ENCODE measurements around the gene VAV3. TPM values are rescaled to one million over a fixed set of nuclear protein-coding genes. Genes with fewer than 3 reads are reported as not detected.

VAV3 gene
- total RNA-seq, 1 experiment from 2014 or later: 5.3 TPM

- Histone ChIP-seq H3K27me3 (ENCODE audit: control insufficient read depth, insufficient read depth, low read length) (no peaks in the 10 kb centered on the region), H3K36me3 (replicated peaks; ENCODE audit: control insufficient read depth, insufficient read depth, low read length) (no peaks in the 10 kb centered on the region), H3K4me3 (ENCODE audit: insufficient read depth, low read depth, low read length) (no peak overlapping the region)
- DNase-seq: no peak
Observed at GRCh38 chr1:107552781-107553180, 412.2 kb downstream of the VAV3 start.

GRCh38 chr1:107551456-107551855 lies 413.5 kb downstream of the VAV3 start:
- no peak for DNase-seq
- Histone ChIP-seq H3K27me3 (ENCODE audit: control insufficient read depth, insufficient read depth, low read length) (no peaks in the 10 kb centered on the region), H3K36me3 (replicated peaks; ENCODE audit: control insufficient read depth, insufficient read depth, low read length) (no peaks in the 10 kb centered on the region), H3K4me3 (ENCODE audit: insufficient read depth, low read depth, low read length) (no peak overlapping the region)

GRCh38 chr1:107550358-107550757 lies 414.6 kb downstream of the VAV3 start:
- H3K27me3 ChIP-seq (ENCODE audit: control insufficient read depth, insufficient read depth, low read length): no peaks in the 10 kb centered on the region
- H3K4me3 ChIP-seq (ENCODE audit: insufficient read depth, low read depth, low read length): no peak overlapping the region
- DNase-seq: no peak
- no peaks in the 10 kb centered on the region for H3K36me3 ChIP-seq (replicated peaks; ENCODE audit: control insufficient read depth, insufficient read depth, low read length)

GRCh38 chr1:107549152-107549810 lies 415.7 kb downstream of the VAV3 start:
- no peak for DNase-seq
- Histone ChIP-seq H3K36me3 (replicated peaks; ENCODE audit: control insufficient read depth, insufficient read depth, low read length) (no peaks in the 10 kb centered on the region), H3K27me3 (ENCODE audit: control insufficient read depth, insufficient read depth, low read length) (no peaks in the 10 kb centered on the region), H3K4me3 (ENCODE audit: insufficient read depth, low read depth, low read length) (no peak overlapping the region)

DNA sequence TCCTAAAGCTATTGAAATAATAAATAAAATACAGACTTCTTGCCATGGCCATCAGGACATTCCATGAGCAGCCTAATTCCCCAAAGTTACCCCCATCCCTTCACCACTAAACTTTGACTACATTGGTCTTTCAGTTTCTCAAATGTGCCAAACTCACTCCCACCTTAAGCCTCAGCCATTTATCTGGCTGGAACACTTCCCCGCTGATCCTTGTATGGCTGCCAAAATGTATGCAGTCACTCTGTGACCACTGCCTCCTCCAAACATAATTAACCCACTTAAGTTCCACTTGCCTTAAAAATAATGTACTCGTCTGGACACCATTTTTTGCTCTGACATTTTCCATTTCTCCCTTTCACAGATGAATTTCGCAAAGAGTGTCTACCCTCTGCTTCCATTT lies 416.7 kb downstream of the VAV3 start:
- no peak for DNase-seq
- Histone ChIP-seq H3K4me3 (ENCODE audit: insufficient read depth, low read depth, low read length) (no peak overlapping the region), H3K36me3 (replicated peaks; ENCODE audit: control insufficient read depth, insufficient read depth, low read length) (no peaks in the 10 kb centered on the region), H3K27me3 (ENCODE audit: control insufficient read depth, insufficient read depth, low read length) (no peaks in the 10 kb centered on the region)

- H3K4me3 ChIP-seq (ENCODE audit: insufficient read depth, low read depth, low read length): no peak overlapping the region
- H3K36me3 ChIP-seq (replicated peaks; ENCODE audit: control insufficient read depth, insufficient read depth, low read length): no peaks in the 10 kb centered on the region
- no peak for DNase-seq
- H3K27me3 ChIP-seq (ENCODE audit: control insufficient read depth, insufficient read depth, low read length): no peaks in the 10 kb centered on the region
Observed at GRCh38 chr1:107547363-107548155, 417.4 kb downstream of the VAV3 start.

DNA sequence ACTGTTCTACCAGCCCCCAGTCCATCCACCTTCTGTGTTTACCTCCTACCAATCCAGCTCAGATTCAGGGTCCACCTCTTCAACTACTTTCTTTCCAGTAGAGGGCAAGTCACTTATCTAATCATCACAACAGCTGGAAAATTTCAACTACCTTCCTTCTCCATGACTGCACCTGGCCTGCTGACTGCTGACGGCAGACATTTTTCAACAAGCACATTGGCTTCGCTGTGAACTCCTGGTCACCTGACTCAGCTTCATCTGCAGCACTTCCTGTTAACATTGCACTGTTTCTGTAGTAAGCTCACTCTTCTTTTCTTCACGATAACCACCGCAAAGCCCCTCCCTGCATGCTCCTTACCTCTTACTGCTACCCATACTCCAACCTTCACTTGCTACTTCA lies 418.4 kb downstream of the VAV3 start:
- DNase-seq: no peak
- Histone ChIP-seq H3K36me3 (replicated peaks; ENCODE audit: control insufficient read depth, insufficient read depth, low read length) (no peaks in the 10 kb centered on the region), H3K27me3 (ENCODE audit: control insufficient read depth, insufficient read depth, low read length) (no peaks in the 10 kb centered on the region), H3K4me3 (ENCODE audit: insufficient read depth, low read depth, low read length) (no peak overlapping the region)

DNA sequence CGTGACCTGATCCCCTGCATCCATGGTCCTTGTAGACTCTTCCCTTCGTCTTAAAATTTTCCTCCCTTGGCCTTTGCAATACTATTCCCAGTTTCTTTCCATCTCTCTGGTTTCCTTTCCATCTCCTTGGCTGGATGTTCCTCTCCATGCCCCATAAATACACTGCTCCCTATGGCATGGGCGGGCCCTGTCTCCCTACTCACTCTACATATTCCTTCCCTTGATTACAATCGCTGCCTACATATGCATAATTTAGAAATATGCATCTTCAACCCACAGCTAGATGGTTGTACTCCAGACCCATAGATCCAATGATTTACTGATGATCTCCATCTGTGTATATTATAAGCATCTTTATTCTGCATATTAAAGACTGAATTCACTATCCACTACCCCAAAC lies 419.1 kb downstream of the VAV3 start:
- Histone ChIP-seq H3K36me3 (replicated peaks; ENCODE audit: control insufficient read depth, insufficient read depth, low read length) (no peaks in the 10 kb centered on the region), H3K27me3 (ENCODE audit: control insufficient read depth, insufficient read depth, low read length) (no peaks in the 10 kb centered on the region), H3K4me3 (ENCODE audit: insufficient read depth, low read depth, low read length) (no peak overlapping the region)
- no peak for DNase-seq

- DNase-seq: no peak
- Histone ChIP-seq H3K36me3 (replicated peaks; ENCODE audit: control insufficient read depth, insufficient read depth, low read length) (no peaks in the 10 kb centered on the region), H3K4me3 (ENCODE audit: insufficient read depth, low read depth, low read length) (no peak overlapping the region), H3K27me3 (ENCODE audit: control insufficient read depth, insufficient read depth, low read length) (no peaks in the 10 kb centered on the region)
Observed at GRCh38 chr1:107545056-107545577, 419.9 kb downstream of the VAV3 start.

GRCh38 chr1:107544285-107544684 lies 420.7 kb downstream of the VAV3 start:
- Histone ChIP-seq H3K27me3 (ENCODE audit: control insufficient read depth, insufficient read depth, low read length) (no peaks in the 10 kb centered on the region), H3K4me3 (ENCODE audit: insufficient read depth, low read depth, low read length) (no peak overlapping the region), H3K36me3 (replicated peaks; ENCODE audit: control insufficient read depth, insufficient read depth, low read length) (no peaks in the 10 kb centered on the region)
- DNase-seq: no peak

- no peak for DNase-seq
- no peaks in the 10 kb centered on the region for H3K36me3 ChIP-seq (replicated peaks; ENCODE audit: control insufficient read depth, insufficient read depth, low read length)
- H3K4me3 ChIP-seq (ENCODE audit: insufficient read depth, low read depth, low read length): no peak overlapping the region
- H3K27me3 ChIP-seq (ENCODE audit: control insufficient read depth, insufficient read depth, low read length): no peaks in the 10 kb centered on the region
Observed at GRCh38 chr1:107541412-107541811, 423.6 kb downstream of the VAV3 start.

DNA sequence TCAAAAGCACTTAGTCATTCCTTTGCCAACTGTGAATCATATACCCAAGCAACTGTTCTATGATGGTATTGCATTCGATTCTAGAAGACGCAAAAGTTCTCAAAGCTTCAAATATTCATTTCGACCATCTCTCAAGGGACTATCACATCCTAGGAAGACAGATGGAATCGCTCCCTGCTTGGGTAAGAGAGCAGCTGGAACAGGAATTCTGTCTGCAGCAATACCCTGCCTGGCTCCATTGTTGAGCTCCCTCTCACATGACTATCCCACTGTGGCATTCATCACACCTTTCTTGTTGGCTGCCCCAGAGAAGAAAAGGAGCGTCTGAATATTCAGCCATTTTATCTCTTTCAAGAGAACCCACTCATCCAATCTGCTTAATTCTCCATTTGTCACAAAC lies 426.5 kb downstream of the VAV3 start:
- DNase-seq: peak; percentile 36
- Histone ChIP-seq H3K27me3 (ENCODE audit: control insufficient read depth, insufficient read depth, low read length) (no peaks in the 10 kb centered on the region), H3K4me3 (ENCODE audit: insufficient read depth, low read depth, low read length) (no peak overlapping the region), H3K36me3 (replicated peaks; ENCODE audit: control insufficient read depth, insufficient read depth, low read length) (no peaks in the 10 kb centered on the region)

DNA sequence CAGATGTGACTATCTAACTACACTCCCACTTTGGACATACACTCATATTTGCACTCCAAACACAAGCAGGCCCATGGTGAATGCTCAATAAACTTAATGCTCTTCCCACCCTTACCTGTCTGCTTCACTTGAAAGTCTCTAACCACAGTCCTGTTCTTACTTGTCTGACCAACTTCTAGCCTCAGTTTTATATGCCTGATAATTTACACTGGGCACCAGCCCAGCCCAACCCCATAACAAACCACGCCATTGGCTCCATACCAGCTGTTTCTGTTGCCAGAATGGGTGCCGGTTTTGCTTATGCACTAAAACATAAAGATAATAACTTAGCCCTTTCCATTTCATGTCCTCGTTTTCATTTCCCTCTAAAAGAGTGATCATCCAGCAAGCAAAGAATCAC lies 428.7 kb downstream of the VAV3 start:
- no peaks in the 10 kb centered on the region for H3K36me3 ChIP-seq (replicated peaks; ENCODE audit: control insufficient read depth, insufficient read depth, low read length)
- no peaks in the 10 kb centered on the region for H3K27me3 ChIP-seq (ENCODE audit: control insufficient read depth, insufficient read depth, low read length)
- no peak for DNase-seq
- no peak overlapping the region for H3K4me3 ChIP-seq (ENCODE audit: insufficient read depth, low read depth, low read length)

DNA sequence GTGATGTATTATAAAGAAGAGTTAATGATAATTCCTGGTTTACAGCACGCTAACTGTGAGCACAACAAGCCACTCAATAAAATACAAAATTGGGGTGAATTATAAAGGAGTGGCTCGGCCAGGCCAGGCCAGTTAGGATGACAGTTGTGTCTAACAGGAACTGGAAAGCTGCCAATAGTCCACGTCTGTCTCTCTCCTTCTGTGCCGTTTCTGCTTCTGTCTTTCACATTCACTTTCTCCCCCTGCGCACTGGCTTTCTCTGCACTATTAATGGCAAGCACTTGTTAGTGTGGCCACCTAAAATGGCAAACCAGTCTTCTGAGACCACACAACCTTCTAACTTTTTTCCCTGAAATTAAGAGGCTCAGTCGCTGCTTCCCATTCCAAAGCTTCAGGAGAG lies 429.9 kb downstream of the VAV3 start:
- no peaks in the 10 kb centered on the region for H3K27me3 ChIP-seq (ENCODE audit: control insufficient read depth, insufficient read depth, low read length)
- H3K4me3 ChIP-seq (ENCODE audit: insufficient read depth, low read depth, low read length): no peak overlapping the region
- H3K36me3 ChIP-seq (replicated peaks; ENCODE audit: control insufficient read depth, insufficient read depth, low read length): no peaks in the 10 kb centered on the region
- no peak for DNase-seq

DNA sequence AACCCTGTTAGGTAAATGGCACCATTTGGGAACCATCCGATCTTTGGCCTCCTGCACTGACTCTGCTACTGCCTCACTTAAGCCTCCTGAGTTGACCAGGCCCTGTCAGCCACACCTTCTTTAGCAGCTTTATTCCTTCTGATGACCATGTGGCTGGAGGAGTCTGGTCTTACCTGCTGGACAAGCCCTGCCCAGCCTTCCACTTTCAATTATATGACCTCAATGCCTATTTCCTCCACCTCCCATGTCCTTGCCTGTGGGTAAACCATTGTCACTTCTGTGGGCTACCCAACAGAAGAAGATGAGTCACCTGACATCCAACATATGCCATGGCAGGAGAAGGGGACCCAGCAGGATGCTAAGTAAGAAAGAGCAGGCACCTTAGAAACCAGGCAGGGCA lies 430.3 kb downstream of the VAV3 start:
- Histone ChIP-seq H3K36me3 (replicated peaks; ENCODE audit: control insufficient read depth, insufficient read depth, low read length) (no peaks in the 10 kb centered on the region), H3K4me3 (ENCODE audit: insufficient read depth, low read depth, low read length) (no peak overlapping the region), H3K27me3 (ENCODE audit: control insufficient read depth, insufficient read depth, low read length) (no peaks in the 10 kb centered on the region)
- DNase-seq: no peak
